ENCODE measurements around the gene LMAN2. TPM values are rescaled to one million over a fixed set of nuclear protein-coding genes. Genes with fewer than 3 reads are reported as not detected.
A peak's percentile ranks its signal among the peaks of the same experiment; 100 is the strongest.

The LMAN2 gene
- total RNA-seq, 1 donor from 2014 or later, result 103 TPM

- no peaks in the 10 kb centered on the region for H3K27me3 ChIP-seq (ENCODE audit: insufficient read depth, low read length)
- no peak overlapping the region for H3K4me3 ChIP-seq (ENCODE audit: insufficient read depth, low read depth, low read length)
- Mint-ChIP-seq H3K9me3 (ENCODE audit: unreplicated experiment) (no peaks in the 10 kb centered on the region), H3K36me3 (ENCODE audit: low read depth, unreplicated experiment) (peaks cover 3% of the 10 kb centered on the region), H3K27me3 (ENCODE audit: low read depth, unreplicated experiment) (no peaks in the 10 kb centered on the region), H3K27ac (ENCODE audit: unreplicated experiment) (no peak overlapping the region), H3K4me3 (ENCODE audit: unreplicated experiment) (peak overlapping the region; percentile 40), H3K4me1 (ENCODE audit: low read depth, unreplicated experiment) (peaks cover 4% of the 10 kb centered on the region)
- no peak overlapping the region for H3K27ac ChIP-seq (ENCODE audit: low read depth, low read length)
- no peak for DNase-seq (ENCODE audit: low read depth)
- no peak for TF ChIP-seq EZH2 (IDR thresholded peaks at IDR 0.05; ENCODE audit: insufficient read depth, low read length)
- no peak for TF ChIP-seq CTCF (IDR thresholded peaks at IDR 0.05; ENCODE audit: insufficient read depth, low read depth, low read length)
- H3K79me2 ChIP-seq (ENCODE audit: insufficient read depth, low read length), result peaks cover 14% of the 10 kb centered on the region
- no peak for FAIRE-seq
- H3K4me1 ChIP-seq (ENCODE audit: insufficient read depth, low read length), result peaks cover 19% of the 10 kb centered on the region
- no peak overlapping the region for H3K9ac ChIP-seq (ENCODE audit: low read length)
- no peaks in the 10 kb centered on the region for H3K36me3 ChIP-seq (ENCODE audit: insufficient read depth, low read length)
- H3K4me2 ChIP-seq (ENCODE audit: low read length), result no peak overlapping the region
- H2AFZ ChIP-seq (ENCODE audit: low read depth, low read length), result no peak overlapping the region
- H3K9me3 ChIP-seq (ENCODE audit: insufficient read depth, low read depth, low read length), result no peaks in the 10 kb centered on the region
- peaks cover 37% of the 10 kb centered on the region for H4K20me1 ChIP-seq (ENCODE audit: insufficient read depth, low read length)
These were observed 37.8 kb downstream of the LMAN2 start for GRCh38 chr5:177313561-177314259.

GRCh38 chr5:177312649-177313181, 38.8 kb downstream of the LMAN2 start:
- H3K27me3 ChIP-seq (ENCODE audit: insufficient read depth, low read length), result no peaks in the 10 kb centered on the region
- peak overlapping the region; percentile 59 for H2AFZ ChIP-seq (ENCODE audit: low read depth, low read length)
- Mint-ChIP-seq H3K36me3 (ENCODE audit: low read depth, unreplicated experiment) (peaks cover 3% of the 10 kb centered on the region), H3K4me3 (ENCODE audit: unreplicated experiment) (peak overlapping the region; percentile 20), H3K27ac (ENCODE audit: unreplicated experiment) (no peak overlapping the region), H3K4me1 (ENCODE audit: low read depth, unreplicated experiment) (peaks cover 4% of the 10 kb centered on the region), H3K27me3 (ENCODE audit: low read depth, unreplicated experiment) (no peaks in the 10 kb centered on the region), H3K9me3 (ENCODE audit: unreplicated experiment) (no peaks in the 10 kb centered on the region)
- DNase-seq (ENCODE audit: low read depth) (no peak), FAIRE-seq (no peak)
- peaks cover 36% of the 10 kb centered on the region for H4K20me1 ChIP-seq (ENCODE audit: insufficient read depth, low read length)
- peaks cover 14% of the 10 kb centered on the region for H3K79me2 ChIP-seq (ENCODE audit: insufficient read depth, low read length)
- H3K9ac ChIP-seq (ENCODE audit: low read length), result peak overlapping the region; percentile 68
- no peaks in the 10 kb centered on the region for H3K36me3 ChIP-seq (ENCODE audit: insufficient read depth, low read length)
- H3K4me1 ChIP-seq (ENCODE audit: insufficient read depth, low read length), result peaks cover 19% of the 10 kb centered on the region
- H3K4me2 ChIP-seq (ENCODE audit: low read length), result peak overlapping the region; percentile 97
- H3K27ac ChIP-seq (ENCODE audit: low read depth, low read length), result peak overlapping the region; percentile 62
- no peaks in the 10 kb centered on the region for H3K9me3 ChIP-seq (ENCODE audit: insufficient read depth, low read depth, low read length)
- TF ChIP-seq EZH2 (IDR thresholded peaks at IDR 0.05; ENCODE audit: insufficient read depth, low read length) (no peak), CTCF (IDR thresholded peaks at IDR 0.05; ENCODE audit: insufficient read depth, low read depth, low read length) (no peak)
- H3K4me3 ChIP-seq (ENCODE audit: insufficient read depth, low read depth, low read length), result peak overlapping the region; percentile 70

All from astrocyte (in vitro differentiated cells and primary cell).